Stomach (tissue), 4 donors: ENCODE data around the gene GLT8D2.
"Not testable (repeated sequence)": the region's sequence is repeated elsewhere in the genome, so short reads cannot be mapped to it uniquely, and the experiment has no call there.

Source experiments
- EP300 ChIP-seq: sonication (generic); formaldehyde crosslinking; IDR thresholded peaks from one replicate; pipeline ENCODE4 v1.6.1; 2017; ENCODE audit warnings: antibody characterized with exemption
- POLR2A ChIP-seq, 4 donors: fragments of 450-650 bp; IDR thresholded peaks; one replicate each; pipeline ENCODE4 v1.6.1; 2016; ENCODE audit warnings: antibody characterized with exemption in 4 of 4, control low read depth in 2 of 4, mild to moderate bottlenecking in 1 of 4, moderate library complexity in 1 of 4
- POLR2AphosphoS5 ChIP-seq, 3 donors: sonication (generic); formaldehyde crosslinking; IDR thresholded peaks; one replicate each; pipeline ENCODE4 v1.6.1; 2016; ENCODE audit warnings: antibody characterized with exemption in 3 of 3
- TF ChIP-seq, protein P1 (sequence below), 7 experiments: fragments of 450-650 bp in 4 of 7; fragments of 200-600 bp in 3 of 7; sonication (generic) in 3 of 7; IDR thresholded peaks; one replicate each; pipeline ENCODE4 v1.5.1; 2016 to 2019; ENCODE audit warnings: antibody characterized with exemption in 7 of 7, control low read depth in 2 of 7, mild to moderate bottlenecking in 1 of 7

DNA sequence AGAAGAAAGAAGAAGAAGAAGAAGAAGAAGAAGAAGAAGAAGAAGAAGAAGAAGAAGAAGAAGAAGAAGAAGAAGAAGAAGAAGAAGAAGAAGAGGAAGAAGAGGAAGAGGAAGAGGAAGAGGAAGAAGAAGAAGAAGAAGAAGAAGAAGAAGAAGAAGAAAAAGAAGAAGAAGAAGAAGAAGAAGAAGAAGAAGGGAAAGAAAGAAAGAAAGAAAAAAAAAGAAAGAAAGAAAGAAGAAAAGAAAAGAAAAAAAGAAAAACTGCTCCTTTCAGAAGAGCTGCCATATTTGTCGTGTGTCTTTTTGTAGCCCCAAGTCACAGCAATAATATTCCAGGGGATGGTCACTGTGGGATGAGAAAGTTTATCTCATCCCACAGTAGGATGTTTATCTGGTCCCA, 28.1 kb downstream of the GLT8D2 start:
- TF ChIP-seq, protein P1, sequence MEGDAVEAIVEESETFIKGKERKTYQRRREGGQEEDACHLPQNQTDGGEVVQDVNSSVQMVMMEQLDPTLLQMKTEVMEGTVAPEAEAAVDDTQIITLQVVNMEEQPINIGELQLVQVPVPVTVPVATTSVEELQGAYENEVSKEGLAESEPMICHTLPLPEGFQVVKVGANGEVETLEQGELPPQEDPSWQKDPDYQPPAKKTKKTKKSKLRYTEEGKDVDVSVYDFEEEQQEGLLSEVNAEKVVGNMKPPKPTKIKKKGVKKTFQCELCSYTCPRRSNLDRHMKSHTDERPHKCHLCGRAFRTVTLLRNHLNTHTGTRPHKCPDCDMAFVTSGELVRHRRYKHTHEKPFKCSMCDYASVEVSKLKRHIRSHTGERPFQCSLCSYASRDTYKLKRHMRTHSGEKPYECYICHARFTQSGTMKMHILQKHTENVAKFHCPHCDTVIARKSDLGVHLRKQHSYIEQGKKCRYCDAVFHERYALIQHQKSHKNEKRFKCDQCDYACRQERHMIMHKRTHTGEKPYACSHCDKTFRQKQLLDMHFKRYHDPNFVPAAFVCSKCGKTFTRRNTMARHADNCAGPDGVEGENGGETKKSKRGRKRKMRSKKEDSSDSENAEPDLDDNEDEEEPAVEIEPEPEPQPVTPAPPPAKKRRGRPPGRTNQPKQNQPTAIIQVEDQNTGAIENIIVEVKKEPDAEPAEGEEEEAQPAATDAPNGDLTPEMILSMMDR (IDR thresholded peaks at IDR 0.05) = not testable (repeated sequence)
- TF ChIP-seq POLR2AphosphoS5 (IDR thresholded peaks at IDR 0.05); POLR2A (IDR thresholded peaks at IDR 0.05); EP300: not testable (repeated sequence)
